HG03342 (cell line): ENCODE data around the gene HBD.
"Not testable (repeated sequence)": the region's sequence is repeated elsewhere in the genome, so short reads cannot be mapped to it uniquely, and the experiment has no call there.

Experiments used
- ATAC-seq: cut with Tn5 transposase; IDR thresholded peaks from one replicate; pipeline ENCODE4 v1.9.1; 2021; ENCODE audit warnings: mild to moderate bottlenecking, moderate library complexity; ENCODE audit not compliant: unreplicated experiment

The HBD gene

DNA sequence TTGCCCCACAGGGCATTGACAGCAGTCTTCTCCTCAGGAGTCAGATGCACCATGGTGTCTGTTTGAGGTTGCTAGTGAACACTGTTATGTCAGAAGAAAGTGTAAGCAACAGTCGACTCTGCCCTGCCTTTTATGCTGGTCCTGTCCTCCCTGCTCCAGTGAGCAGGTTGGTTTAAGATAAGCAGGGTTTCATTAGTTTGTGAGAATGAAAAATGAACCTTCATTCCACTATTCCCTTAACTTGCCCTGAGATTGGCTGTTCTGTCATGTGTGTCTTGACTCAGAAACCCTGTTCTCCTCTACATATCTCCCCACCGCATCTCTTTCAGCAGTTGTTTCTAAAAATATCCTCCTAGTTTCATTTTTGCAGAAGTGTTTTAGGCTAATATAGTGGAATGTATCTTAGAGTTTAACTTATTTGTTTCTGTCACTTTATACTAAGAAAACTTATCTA, at the start of gene HBD:
Gene HBD (minus strand): TSS at position 103 of the 454 bp plus-strand sequence. CDS start 50 bp downstream, at position 53.
- peak; percentile 70 for ATAC-seq

DNA sequence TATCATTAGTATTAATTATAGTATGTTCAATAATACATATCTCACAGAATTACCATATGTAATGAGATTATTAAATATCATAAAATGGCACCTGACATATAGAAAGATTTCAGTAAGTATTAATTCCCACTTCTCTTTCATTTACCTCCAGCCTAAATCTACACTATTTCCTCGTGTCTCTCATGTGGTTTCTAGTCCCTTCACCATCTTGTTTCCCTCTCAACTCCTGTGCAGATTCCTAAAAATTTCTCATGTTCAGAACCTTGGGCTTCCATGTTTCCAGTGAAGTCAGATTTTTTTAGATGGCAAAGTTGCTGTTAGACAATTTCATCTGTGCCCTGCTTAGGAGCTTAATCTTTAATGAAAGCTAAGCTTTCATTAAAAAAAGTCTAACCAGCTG, 49.6 kb upstream of the HBD start:
- no peak for ATAC-seq

DNA sequence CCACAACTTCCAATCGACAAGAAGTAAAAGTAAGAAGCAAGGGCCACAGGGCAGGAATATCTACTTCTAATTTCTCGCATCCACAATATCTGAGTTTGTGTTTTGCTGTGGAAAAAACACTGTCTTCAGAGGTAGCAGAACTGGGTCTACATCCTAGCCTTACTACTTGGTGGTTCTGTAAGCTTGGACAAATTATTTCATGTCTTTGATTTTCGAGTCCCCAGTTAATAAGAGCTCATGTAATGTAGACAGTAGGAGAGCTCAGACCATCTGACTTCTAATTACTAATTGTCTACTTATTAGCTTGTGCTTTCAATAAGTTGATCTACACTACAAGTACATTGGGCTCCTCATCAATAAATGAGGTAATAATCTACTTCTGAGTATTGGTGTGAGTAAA, 48.8 kb upstream of the HBD start:
- no peak for ATAC-seq

DNA sequence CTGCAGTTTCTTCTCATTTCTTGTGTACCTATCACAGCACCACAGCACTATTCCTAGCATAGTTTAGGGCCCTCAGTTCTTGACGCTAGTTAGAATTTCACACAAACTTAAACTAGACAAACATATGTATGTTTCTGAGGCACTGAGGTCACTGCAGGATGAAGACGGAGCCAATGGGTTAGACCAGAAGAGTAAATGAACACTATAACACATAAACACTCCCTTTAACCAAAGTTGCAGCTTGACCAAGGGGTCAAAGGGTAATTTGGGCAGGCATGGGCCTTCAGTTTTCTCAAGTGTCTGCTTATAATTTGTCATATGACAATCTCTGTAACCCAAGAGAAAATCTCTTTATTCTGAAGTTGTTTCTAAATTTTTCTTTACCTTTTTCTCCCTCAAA, 48.3 kb upstream of the HBD start:
- ATAC-seq = no peak

DNA sequence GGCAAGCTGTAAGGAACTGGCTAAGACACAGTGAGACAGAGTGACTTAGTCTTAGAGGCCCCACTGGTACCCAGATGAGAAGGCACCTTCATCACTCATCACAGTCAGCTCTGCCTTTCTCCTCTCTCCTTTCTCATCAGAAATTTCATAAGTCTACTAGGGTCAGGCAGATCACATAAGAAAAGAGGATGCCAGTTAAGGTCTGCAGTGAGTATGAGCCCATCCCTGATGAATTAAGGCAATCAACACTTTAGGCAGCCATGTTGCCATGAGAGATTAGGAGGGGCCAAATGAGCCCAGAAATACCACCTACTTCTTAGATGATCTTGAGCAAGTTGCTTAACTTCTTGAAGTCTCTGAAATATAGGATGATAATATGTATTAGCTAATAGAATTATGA, 47.3 kb upstream of the HBD start:
- no peak for ATAC-seq

DNA sequence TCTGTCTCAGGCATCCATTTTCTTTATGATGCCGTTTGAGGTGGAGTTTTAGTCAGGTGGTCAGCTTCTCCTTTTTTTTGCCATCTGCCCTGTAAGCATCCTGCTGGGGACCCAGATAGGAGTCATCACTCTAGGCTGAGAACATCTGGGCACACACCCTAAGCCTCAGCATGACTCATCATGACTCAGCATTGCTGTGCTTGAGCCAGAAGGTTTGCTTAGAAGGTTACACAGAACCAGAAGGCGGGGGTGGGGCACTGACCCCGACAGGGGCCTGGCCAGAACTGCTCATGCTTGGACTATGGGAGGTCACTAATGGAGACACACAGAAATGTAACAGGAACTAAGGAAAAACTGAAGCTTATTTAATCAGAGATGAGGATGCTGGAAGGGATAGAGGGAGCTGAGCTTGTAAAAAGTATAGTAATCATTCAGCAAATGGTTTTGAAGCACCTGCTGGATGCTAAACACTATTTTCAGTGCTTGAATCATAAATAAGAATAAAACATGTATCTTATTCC, 46.4 kb upstream of the HBD start:
- ATAC-seq = peak; percentile 97

DNA sequence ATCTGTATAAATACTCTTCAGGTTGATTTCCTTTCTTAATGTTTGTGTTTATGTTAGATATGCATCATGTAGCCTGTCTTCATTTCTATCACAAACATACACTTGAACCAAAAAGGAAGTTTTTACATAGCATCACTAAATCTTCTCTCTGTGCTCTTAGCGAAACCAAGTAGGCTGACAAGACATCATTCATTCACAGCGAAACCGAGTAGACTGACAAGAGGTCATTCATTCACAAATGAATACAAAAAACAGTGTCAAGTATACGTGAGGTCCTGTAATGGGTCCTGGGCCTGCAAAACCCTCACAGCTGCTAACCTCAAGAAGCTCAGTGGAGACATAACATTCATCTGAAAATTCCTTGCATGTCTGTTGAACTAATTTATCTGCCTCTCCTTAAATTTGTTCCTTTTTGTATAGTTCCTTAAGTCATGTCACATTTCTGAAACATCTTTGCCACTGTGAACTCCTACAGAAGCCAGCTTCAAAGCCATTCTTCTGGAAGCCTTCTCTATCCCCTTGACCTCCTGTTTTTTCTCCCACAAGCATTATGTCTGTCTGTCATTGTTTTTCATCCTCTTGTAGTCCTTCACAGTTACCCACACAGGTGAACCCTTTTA, 45.3 kb upstream of the HBD start:
- no peak for ATAC-seq

DNA sequence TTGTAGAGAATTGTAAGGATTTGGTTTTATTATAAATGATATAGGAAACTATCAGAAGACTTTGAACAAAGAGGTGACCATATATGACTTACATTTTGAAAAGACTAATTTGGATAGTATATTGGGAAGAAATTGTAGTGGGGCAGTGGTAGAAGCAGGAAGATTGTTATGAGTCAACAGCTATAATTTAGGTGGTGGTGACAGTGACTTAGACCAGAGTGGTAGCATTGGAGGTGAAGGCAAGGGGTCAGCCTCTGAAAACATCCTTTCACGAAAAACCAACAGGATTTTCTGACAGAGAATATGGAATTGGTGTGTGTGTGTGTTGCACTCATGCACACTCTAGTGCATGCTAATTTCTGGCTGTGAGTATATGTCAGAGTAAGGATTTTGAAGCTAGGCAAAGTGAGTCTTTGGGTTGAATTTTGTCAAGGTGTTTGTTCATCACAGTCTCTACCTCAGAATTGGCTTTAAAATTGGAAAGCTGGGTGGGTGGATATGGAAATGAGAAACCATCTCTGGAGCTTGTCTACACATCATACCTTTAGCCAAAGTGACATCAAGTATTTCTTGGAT, 43.6 kb upstream of the HBD start:
- no peak for ATAC-seq

DNA sequence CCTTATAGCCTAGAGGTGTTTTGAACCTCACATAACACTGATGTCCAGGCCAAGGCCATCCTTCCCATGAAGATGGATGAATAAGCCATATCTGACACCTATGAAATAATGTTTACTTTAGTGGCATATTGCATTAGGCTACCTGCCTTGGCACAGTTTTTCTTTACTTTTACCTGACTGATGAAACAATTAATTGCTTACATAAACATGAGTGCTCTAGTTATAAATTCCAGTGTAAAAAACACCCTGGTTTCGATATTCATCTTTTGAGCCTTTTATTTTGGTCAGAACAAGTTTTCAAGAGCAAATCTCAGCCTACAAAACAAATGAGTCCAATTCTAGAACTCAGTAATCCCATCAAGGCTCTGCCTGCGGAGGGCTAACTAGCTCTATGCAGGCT, 42.4 kb upstream of the HBD start:
- ATAC-seq = no peak

DNA sequence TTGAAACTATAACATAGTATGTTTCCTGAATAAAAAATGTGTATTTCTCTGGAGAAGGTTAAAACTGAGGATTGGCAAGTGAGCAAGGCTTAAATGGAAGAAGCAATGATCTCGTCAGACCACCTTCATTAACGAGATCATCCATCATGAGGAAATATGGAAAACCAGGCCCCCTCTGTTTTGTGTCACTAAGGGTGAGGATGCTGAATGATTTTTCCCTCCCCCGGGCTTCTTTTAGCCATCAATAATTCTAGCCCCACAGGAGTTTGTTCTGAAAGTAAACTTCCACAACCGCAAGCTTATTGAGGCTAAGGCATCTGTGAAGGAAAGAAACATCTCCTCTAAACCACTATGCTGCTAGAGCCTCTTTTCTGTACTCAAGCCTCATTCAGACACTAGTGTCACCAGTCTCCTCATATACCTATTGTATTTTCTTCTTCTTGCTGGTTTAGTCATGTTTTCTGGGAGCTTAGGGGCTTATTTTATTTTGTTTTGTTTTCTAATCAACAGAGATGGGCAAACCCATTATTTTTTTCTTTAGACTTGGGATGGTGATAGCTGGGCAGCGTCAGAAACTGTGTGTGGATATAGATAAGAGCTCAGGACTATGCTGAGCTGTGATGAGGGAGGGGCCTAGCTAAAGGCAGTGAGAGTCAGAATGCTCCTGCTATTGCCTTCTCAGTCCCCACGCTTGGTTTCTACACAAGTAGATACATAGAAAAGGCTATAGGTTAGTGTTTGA, 41.3 kb upstream of the HBD start:
- no peak for ATAC-seq

DNA sequence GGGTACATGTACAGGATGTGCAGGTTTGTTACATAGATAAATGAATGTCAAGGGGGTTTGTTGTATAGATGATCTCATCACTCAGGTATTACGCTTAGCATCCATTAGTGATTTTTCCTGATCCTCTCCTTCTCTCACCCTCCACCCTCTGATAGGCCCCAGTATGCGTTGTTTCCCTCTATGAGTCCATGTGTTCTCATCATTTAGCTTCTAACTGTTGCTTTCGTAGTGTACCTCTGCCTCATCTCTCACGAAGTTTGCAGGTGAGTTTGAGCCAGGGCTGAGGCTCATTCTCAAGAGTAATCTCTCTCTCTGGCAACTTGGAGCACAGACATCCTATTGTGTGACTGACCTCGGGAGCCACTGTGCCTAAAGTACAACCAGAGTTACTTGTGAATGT, 40.1 kb upstream of the HBD start:
- ATAC-seq = no peak

DNA sequence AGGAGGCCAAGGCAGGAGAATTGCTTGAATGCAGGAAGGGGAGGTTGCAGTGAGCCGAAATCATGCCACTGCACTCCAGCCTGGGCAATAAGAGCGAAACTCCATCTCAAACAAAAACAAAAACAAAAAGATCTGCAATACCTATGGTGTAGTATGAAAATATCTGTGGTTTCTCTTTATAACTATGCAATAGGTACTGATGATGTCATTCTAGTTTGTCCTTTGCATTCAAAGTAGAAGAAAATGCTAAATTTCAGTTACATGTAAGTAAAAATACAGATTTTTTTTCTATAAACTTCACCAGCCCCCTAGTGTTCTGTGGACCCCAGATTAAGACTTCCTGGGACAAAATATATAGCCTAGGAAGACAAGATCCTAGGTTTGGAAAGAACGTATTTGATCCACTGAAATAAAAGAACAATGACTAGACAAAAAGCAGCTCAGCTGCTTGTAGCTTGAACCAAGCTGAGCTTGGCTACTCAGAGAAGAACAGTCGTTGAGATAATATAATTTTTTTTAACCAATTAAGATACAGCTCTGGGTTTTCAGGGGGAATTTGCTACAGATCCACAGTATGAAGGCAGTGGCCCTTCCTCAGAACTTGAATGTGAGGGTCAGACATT, 38.2 kb upstream of the HBD start:
- no peak for ATAC-seq

DNA sequence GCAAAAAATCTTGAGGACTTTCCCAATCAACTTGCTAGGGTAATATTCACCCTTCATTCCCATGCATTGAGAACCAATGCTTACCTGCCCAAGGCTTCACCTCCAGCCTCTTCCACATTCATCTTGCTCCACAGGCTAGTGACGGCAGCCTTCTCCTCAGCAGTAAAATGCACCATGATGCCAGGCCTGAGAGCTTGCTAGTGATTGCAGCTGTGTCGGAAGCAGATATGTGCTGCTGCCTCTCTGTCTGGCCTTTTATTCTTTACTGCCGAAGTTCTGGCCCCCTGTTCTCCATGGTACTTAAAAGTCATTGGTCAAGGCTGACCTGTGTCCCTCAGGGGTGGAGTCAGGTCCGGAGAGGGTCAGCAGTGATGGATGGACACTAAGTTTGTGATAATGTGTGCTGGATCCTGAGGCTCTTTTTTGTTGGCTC, 35.4 kb upstream of the HBD start, which contains the start of gene HBE1:
Gene HBE1 (minus strand): TSS at position 231 of the 433 bp plus-strand sequence. CDS start 55 bp downstream, at position 176.
- ATAC-seq = no peak

DNA sequence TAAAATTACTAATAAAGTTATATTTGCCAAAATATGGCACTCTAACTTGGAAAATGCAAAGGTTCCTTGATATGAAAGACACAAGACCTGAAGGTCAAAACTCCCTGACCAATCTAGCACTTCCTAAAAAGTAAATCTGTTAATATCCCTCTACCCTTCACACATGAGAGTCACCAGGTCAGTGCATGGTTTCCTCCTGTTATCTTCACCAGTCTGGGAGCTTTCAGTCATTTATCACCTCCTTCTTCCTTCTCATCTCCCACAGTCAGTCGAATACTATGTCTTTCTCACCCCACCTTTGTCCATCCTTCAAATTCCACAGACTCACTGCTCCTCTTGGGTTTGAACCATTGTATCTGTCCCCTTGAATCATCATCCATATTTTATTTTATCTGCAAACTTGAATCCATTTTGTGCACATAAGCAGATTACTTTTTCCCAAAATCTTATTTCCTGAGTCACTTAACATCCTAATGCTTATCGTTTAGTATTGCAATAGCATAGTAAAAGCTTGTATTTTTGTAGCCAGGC, 32.8 kb upstream of the HBD start:
- ATAC-seq = no peak

DNA sequence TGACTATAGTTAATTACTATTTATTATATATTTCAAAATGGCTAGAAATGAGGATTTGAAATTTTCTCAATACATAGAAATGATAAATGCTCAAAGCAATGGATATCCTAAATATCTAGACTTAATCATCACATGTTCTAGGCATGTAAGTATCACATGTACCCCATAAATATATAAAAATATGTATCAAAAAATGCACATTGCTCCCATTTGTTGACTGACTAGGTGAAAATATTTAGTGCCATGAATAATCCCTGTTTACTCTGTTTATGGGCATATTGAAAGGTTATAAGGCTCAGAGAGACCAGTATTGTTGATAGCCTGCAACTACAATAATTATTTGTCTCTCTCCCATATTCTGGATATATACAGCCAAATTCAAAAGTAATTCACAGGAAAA, 32.3 kb upstream of the HBD start:
- no peak for ATAC-seq

DNA sequence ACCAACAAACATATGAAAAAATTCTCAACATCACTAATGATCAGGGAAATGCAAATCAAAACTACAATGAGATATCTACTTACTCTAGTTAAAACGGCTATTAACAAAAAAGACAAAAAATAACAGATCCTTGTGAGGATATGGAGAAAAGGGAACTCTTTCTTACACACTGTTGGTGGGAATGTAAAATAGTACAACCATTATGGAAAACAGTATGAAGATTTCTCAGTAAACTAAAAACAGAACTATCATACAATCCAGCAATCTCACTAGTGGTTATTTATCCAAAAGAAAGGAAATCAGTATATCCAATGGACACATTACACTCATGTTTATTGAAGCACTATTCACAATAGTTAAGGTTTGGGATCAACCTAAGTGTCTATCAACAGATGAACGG, 31.5 kb upstream of the HBD start:
- no peak for ATAC-seq

DNA sequence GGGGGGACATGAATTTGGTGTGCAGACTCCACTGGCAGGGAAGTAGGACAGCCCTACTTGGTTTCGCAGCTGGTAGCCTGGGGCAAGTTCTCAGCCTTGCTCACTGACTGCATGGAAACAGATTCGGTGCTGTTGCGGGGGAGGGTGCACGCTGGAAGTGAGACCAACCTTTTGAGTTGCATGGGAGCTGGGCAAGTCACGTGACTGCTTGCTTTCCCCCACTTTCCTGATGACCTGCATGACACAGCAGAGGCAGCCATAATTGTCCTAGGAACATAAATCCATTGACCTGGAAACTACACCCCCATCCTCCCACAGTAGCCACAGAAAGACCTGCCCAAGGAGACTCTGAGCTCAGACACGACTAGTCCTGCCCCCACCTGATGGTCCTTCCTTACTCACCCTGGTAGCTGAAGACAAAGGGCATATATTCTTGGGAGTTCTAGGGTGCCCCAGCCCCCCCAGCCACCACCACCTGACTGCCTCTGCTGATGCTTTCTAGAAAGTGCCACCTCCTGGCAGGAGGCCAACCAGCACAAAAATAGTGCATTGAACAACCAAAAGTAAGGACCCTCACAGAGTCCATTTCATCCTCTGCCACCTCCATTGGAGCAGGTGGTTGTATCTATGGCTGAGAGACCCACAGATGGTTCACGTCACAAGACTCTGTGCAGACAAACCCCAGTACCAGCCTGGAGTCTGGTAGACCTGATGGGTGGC, 24.4 kb upstream of the HBD start:
- ATAC-seq = no peak

DNA sequence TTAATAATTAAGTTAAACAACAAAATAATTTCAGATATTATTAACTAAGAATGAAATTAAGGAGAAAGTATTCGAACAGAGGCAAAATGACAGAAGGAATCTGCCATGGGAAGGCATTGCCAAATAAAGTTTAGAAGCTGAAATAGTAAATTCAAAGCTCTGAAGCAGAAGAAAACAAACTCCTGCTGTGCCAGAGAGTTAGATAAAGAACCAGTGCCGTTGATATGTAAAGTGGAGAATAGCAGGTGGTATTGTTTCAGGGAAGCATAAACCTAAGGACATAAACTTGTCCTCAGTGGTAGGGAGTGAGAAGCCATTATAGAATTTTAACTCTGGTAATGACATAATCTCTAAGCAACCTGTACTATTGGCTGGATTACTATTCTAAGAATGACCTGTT, 23.0 kb upstream of the HBD start:
- ATAC-seq = no peak

DNA sequence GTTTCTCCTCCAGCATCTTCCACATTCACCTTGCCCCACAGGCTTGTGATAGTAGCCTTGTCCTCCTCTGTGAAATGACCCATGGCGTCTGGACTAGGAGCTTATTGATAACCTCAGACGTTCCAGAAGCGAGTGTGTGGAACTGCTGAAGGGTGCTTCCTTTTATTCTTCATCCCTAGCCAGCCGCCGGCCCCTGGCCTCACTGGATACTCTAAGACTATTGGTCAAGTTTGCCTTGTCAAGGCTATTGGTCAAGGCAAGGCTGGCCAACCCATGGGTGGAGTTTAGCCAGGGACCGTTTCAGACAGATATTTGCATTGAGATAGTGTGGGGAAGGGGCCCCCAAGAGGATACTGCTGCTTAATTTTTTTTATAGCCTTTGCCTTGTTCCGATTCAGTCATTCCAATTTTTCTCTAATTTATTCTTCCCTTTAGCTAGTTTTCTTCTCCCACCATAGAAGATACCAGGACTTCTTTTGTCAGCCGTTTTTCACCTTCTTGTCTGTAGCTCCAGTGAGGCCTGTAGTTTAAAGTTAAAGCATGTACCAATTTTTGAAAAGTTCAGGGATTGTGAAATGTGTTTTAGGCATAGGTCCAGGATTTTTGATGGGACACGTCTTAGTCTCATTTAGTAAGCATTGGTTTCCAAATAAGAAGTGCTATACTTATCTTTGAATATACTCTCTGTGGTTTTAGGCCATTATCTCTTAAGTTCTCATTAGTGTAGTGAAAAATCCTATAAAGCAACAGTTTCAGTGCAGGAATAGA, 20.5 kb upstream of the HBD start, which contains the start of gene HBG2:
Gene HBG2 (minus strand): TSS at position 136 of the 768 bp plus-strand sequence. CDS start 53 bp downstream, at position 83.
- not testable (repeated sequence) for ATAC-seq

DNA sequence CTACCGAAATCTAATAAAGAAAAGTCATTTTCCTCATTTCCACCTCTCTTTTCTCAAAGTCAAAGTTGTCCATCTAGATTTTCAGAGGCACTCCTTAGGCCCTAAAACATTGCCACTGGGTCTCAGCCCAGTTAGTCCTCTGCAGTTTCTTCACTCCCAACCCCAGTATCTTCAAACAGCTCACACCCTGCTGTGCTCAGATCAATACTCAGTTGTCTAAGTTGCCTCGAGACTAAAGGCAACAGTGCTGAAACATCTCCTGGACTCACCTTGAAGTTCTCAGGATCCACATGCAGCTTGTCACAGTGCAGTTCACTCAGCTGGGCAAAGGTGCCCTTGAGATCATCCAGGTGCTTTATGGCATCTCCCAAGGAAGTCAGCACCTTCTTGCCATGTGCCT, 19.7 kb upstream of the HBD start:
- ATAC-seq = not testable (repeated sequence)
